ENCODE data around the gene JAK3.

JAK3 gene

GRCh38 chr19:17841371-17841809, 6.4 kb downstream of the JAK3 start:
- TF ChIP-seq ZNF70 (CRISPR knock-in tag; IDR thresholded peaks at IDR 0.05) (0 out of 2 replicates have a peak, but pooled peaks have one; percentile 36), ZNF565 (CRISPR knock-in tag; conservative IDR thresholded peaks at IDR 0.05; ENCODE audit: low read depth) (no peak)
- peak; percentile 53 for ATAC-seq

- no peak for TF ChIP-seq ZNF8 (CRISPR knock-in tag; IDR thresholded peaks at IDR 0.05)
- no peak for TF ChIP-seq ZNF565 (CRISPR knock-in tag; conservative IDR thresholded peaks at IDR 0.05; ENCODE audit: low read depth)
- TF ChIP-seq BACH2 (CRISPR knock-in tag; IDR thresholded peaks at IDR 0.05; ENCODE audit: borderline replicate concordance): no peak
- no peak for TF ChIP-seq ZC3H10 (CRISPR knock-in tag; IDR thresholded peaks at IDR 0.05)
- TF ChIP-seq CSDC2 (CRISPR knock-in tag; IDR thresholded peaks at IDR 0.05): no peak
- TF ChIP-seq CSRNP3 (CRISPR knock-in tag; IDR thresholded peaks at IDR 0.05): no peak
- TF ChIP-seq GLIS3 (CRISPR knock-in tag; IDR thresholded peaks at IDR 0.05): no peak
- no peak for TF ChIP-seq CREB5 (CRISPR knock-in tag; IDR thresholded peaks at IDR 0.05; ENCODE audit: low read depth)
- TF ChIP-seq TOX (CRISPR knock-in tag; IDR thresholded peaks at IDR 0.05; ENCODE audit: borderline replicate concordance): no peak
- no peak for TF ChIP-seq ARNTL (CRISPR knock-in tag; IDR thresholded peaks at IDR 0.05; ENCODE audit: borderline replicate concordance, low read depth)
- TF ChIP-seq ISL1 (CRISPR knock-in tag; IDR thresholded peaks at IDR 0.05): no peak
- TF ChIP-seq PPARA (CRISPR knock-in tag; IDR thresholded peaks at IDR 0.05; ENCODE audit: borderline replicate concordance): no peak
- TF ChIP-seq ZNF70 (CRISPR knock-in tag; IDR thresholded peaks at IDR 0.05): no peak
- no peak for TF ChIP-seq SNAI2 (CRISPR knock-in tag; IDR thresholded peaks at IDR 0.05)
- TF ChIP-seq RARB (CRISPR knock-in tag; IDR thresholded peaks at IDR 0.05): no peak
- no peak for TF ChIP-seq TCF4 (CRISPR knock-in tag; IDR thresholded peaks at IDR 0.05; ENCODE audit: borderline replicate concordance)
- TF ChIP-seq PATZ1 (CRISPR knock-in tag; IDR thresholded peaks at IDR 0.05; ENCODE audit: borderline replicate concordance): no peak
- no peak for TF ChIP-seq ZFP30 (CRISPR knock-in tag; IDR thresholded peaks at IDR 0.05)
- no peak for TF ChIP-seq POU6F1 (CRISPR knock-in tag; IDR thresholded peaks at IDR 0.05; ENCODE audit: borderline replicate concordance, low read depth)
- no peak for TF ChIP-seq TSHZ2 (CRISPR knock-in tag; IDR thresholded peaks at IDR 0.05)
- no peak for ATAC-seq
Observed at GRCh38 chr19:17840019-17840418, 7.8 kb downstream of the JAK3 start.

- no peak for TF ChIP-seq TCF4 (CRISPR knock-in tag; IDR thresholded peaks at IDR 0.05; ENCODE audit: borderline replicate concordance)
- no peak for TF ChIP-seq ISL1 (CRISPR knock-in tag; IDR thresholded peaks at IDR 0.05)
- no peak for TF ChIP-seq GLIS3 (CRISPR knock-in tag; IDR thresholded peaks at IDR 0.05)
- TF ChIP-seq ZFP3 (CRISPR knock-in tag; IDR thresholded peaks at IDR 0.05): no peak
- TF ChIP-seq TSHZ2 (CRISPR knock-in tag; IDR thresholded peaks at IDR 0.05): no peak
- no peak for TF ChIP-seq ZFP30 (CRISPR knock-in tag; IDR thresholded peaks at IDR 0.05)
- no peak for TF ChIP-seq ZNF70 (CRISPR knock-in tag; IDR thresholded peaks at IDR 0.05)
- no peak for TF ChIP-seq PPARA (CRISPR knock-in tag; IDR thresholded peaks at IDR 0.05; ENCODE audit: borderline replicate concordance)
- no peak for ATAC-seq
Observed at GRCh38 chr19:17837972-17838371, 9.8 kb downstream of the JAK3 start.

Measured in SK-N-SH treated with all-trans-retinoic acid at 6 μM for 48 hours (cell line).